Body of pancreas (tissue), 4 donors: ENCODE data around the gene RBM19.

Experiments
- POLR2A ChIP-seq, 3 donors: fragments of 450-650 bp; IDR thresholded peaks; one replicate each; pipeline ENCODE4 v1.6.1; 2016; ENCODE audit warnings: antibody characterized with exemption in 3 of 3, mild to moderate bottlenecking in 2 of 3
- TF ChIP-seq, protein P1 (sequence below), 7 experiments: fragments of 450-650 bp in 4 of 7; fragments of 200-600 bp in 3 of 7; sonication (generic) in 3 of 7; IDR thresholded peaks; one replicate each; pipeline ENCODE4 v1.5.1; 2016 to 2019; ENCODE audit warnings: antibody characterized with exemption in 7 of 7

DNA sequence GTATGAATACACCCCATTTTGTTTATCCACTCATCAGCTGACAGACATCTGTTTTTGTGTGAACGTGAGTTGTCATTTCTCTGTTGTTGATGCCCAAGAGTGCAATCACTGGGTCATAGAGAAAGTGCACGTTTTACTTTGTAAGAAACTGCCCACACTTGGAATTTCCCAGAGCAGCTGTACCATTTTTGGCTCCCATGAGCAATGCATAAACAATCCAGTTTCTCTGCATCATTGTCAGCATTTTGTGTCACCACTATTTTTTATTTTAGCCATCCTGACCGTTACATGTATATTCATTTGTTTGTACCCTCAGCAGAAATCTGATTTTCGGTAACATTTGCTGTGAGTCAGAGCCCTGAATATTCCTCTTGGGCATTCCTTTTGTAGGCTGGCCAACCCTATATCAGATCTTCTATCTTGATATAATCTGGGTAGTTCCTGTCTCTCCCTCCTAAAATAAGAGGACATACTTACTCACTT, 62.7 kb downstream of the RBM19 start:
- TF ChIP-seq, protein P1, sequence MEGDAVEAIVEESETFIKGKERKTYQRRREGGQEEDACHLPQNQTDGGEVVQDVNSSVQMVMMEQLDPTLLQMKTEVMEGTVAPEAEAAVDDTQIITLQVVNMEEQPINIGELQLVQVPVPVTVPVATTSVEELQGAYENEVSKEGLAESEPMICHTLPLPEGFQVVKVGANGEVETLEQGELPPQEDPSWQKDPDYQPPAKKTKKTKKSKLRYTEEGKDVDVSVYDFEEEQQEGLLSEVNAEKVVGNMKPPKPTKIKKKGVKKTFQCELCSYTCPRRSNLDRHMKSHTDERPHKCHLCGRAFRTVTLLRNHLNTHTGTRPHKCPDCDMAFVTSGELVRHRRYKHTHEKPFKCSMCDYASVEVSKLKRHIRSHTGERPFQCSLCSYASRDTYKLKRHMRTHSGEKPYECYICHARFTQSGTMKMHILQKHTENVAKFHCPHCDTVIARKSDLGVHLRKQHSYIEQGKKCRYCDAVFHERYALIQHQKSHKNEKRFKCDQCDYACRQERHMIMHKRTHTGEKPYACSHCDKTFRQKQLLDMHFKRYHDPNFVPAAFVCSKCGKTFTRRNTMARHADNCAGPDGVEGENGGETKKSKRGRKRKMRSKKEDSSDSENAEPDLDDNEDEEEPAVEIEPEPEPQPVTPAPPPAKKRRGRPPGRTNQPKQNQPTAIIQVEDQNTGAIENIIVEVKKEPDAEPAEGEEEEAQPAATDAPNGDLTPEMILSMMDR (IDR thresholded peaks at IDR 0.05), result no peak
- no peak for TF ChIP-seq POLR2A (IDR thresholded peaks at IDR 0.05)
